AG09319 (cell line): ENCODE results near the gene SND1.

Experiments
- DNase-seq: peaks from one replicate; pipeline ENCODE4 v3.0.0-alpha.2; 2010; ENCODE audit warnings: low read depth; ENCODE audit errors: extremely low read depth
- TF ChIP-seq, protein P1 (sequence below): IDR thresholded peaks from 2 replicates; pipeline ENCODE4 v1.5.1; 2011; ENCODE audit warnings: low read depth, mild to moderate bottlenecking, inconsistent platforms, low read length, moderate library complexity

The SND1 gene

DNA sequence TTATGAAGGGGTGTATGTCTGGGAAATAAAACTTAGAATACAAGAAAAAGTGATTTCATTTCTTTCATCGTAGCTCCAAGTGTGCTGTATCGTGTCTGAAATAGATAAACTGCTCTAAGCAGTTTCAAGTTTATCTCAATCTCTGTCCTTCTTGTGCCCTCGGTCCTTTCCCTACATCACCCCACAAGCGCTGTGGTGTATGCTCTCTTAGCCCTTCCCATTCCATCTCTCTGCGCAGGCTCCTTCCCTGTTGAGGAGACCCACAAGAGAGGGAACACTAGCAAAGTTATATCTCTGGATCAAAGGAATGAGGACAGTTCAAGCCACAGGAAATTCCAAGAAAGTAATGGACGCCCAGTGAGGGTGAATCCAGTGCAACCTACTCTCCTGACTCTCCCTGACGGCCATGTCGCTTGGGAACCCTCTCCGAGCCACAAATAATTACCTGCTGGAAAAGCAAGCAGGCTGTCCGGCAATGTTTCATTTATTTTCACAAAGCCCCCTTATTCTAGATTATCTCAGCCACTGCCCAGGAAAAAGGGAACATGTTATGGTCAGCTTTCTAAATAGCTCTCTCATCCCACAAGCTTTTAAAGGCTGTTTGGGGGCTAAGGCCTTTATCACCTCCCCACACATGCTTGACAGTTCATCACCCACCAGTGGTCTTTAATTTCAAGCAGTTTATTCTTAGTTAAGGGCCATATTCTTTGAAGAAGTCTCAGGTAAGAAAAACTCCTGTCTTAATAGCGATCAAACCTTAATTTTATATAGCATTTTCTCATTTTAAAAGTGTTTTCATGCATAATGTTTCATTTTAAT lies 344.5 kb downstream of the SND1 start:
- DNase-seq: no peak
- TF ChIP-seq, protein P1, sequence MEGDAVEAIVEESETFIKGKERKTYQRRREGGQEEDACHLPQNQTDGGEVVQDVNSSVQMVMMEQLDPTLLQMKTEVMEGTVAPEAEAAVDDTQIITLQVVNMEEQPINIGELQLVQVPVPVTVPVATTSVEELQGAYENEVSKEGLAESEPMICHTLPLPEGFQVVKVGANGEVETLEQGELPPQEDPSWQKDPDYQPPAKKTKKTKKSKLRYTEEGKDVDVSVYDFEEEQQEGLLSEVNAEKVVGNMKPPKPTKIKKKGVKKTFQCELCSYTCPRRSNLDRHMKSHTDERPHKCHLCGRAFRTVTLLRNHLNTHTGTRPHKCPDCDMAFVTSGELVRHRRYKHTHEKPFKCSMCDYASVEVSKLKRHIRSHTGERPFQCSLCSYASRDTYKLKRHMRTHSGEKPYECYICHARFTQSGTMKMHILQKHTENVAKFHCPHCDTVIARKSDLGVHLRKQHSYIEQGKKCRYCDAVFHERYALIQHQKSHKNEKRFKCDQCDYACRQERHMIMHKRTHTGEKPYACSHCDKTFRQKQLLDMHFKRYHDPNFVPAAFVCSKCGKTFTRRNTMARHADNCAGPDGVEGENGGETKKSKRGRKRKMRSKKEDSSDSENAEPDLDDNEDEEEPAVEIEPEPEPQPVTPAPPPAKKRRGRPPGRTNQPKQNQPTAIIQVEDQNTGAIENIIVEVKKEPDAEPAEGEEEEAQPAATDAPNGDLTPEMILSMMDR: no peak

DNA sequence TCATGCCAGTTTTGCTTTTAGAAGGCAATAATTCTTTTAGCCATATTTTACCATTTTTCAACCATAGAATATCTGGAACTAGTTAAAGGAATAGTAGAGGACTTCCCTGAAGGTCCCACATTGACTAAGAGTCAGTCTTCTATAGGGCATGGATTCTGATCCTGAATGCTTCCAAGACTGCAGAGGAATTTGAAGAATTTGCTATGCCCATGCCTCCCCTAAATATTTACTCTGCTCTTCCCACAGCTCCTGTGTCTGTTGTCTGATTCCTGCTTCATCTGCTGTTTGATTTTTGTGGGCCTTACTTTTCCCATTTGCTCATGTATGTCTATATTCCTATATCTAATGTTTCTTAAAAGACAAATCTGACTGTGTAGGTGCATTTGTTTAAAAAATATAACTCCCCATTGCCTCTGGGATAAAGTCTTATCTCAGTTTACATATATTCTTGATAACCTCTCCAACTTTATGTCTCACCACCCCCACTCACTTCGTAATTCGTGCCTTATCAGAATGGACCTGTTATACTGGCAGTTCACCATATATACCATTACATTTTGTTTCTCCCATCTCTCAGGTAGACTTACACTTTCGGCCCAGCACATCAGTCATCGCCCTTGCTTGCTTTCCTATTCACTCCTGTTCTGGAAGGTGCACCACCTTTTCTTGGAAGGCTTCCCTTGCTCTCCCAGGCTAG lies 345.4 kb downstream of the SND1 start:
- TF ChIP-seq, protein P1: no peak
- DNase-seq: no peak

DNA sequence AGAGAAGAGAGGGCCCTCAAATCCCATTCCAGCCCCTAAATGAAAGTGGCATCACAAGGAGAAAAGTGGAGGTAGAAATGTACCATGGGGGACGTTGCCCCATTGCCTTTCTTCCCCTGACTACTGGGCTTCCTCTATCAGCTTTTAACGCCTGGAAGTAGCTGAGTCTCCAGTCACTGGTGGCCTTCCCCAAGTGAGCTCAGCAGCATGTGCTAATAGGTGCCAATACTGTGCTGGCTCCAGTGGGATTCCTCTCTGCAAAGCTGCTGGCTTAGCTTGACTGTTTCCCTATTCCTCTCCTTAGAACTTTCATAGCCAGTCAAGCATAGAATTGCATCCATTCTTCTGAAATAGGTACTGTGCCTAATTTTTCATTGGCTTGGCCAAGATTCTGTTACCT lies 346.7 kb downstream of the SND1 start:
- TF ChIP-seq, protein P1: no peak
- no peak for DNase-seq

DNA sequence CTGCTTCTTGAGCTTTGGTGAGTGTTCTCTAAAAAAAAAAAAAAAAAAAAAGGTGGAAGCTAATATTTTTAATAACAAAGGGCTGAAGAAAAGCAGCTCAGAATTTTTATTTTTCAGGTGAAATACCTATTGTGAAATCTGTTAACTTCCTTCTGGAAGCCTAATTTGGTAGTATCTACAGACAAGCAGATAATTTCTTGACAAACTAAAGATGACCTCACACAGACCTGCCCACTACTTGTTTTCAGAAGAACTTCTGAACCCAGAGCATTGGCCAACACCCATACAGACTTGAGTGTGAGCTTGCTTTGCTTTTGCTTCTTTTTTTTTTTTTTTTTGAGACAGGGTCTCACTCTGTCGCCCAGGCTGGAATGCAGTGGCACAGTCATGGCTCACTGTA lies 348.1 kb downstream of the SND1 start:
- no peak for DNase-seq
- TF ChIP-seq, protein P1: no peak

DNA sequence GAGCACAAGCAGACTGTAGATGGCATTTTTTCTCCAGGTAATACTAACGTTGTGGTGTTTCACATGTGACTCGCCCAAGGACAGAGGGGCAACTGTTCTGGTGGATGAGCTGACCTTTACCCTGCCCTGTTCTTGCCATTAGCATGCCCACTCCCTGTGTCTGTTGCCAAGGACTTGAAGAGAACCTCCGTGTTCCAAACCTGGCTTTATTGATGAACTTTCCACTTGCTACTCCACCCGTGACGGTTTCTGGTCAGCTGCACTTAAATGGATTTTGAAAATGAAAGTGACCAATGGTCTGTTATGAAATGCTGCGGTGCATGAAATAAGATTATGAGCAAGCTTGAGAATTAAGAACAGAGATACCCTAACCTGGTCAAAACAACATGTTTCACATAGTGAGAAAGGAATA lies 348.9 kb downstream of the SND1 start:
- no peak for DNase-seq
- TF ChIP-seq, protein P1: no peak

DNA sequence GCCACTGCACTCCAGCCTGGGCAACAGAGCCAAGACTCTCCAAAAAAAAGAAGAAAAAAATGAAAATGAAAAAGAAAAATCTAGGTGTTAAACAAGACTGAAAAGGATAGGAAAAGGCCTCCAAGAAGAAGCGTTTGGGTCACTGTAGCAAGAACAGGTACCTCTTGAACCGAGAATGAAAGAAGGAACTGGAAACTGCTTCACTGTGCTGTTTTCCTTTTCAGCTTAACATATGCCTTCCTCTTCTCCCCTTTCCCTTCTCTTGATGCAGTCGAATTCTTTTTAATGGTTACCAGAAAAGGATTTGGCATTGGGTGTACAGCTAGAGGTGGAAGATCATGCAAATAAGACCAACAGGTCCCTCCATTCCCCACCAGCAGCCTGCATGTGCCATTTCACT lies 351.2 kb downstream of the SND1 start:
- TF ChIP-seq, protein P1: no peak
- DNase-seq: no peak

DNA sequence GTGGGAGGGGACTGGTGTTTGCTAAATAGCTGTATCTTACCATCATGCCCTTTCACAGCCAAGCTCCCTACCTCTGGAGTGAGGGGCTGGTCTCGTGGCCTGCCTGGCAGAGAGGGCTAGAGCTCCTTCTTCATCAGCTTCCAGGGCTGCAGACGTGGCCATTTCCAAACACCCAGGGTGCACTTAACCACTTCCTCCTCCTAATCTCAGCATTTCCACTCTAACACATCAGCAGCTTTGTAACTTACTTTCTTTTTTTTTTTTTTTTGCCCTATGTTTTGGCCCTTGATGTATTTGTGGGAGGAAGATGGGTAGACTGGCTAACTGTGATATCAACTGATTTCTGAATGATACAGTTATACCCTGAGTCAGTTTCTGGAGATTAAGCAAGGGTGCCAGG lies 351.8 kb downstream of the SND1 start:
- no peak for DNase-seq
- TF ChIP-seq, protein P1: no peak
